ENCODE measurements around the gene AKAP10.
"Not testable (repeated sequence)": the region's sequence is repeated elsewhere in the genome, so short reads cannot be mapped to it uniquely, and the experiment has no call there.

AKAP10 gene

GRCh38 chr17:19977293-19978208, at the start of gene AKAP10:
Gene AKAP10 (minus strand): TSS chr17:19977828. CDS start chr17:19977679, 149 bp downstream.
- Mint-ChIP-seq H3K27me3 (no peaks in the 10 kb centered on the region), H3K36me3 (ENCODE audit: low read depth) (peaks cover 52% of the 10 kb centered on the region), H3K27ac (peak within 1 kb of the TSS; percentile 97), H3K4me3 (peak within 1 kb of the TSS; percentile 93), H3K9me3 (no peaks in the 10 kb centered on the region), H3K4me1 (ENCODE audit: low read depth) (peaks cover 55% of the 10 kb centered on the region)
- peak; percentile 98 for DNase-seq

- Mint-ChIP-seq H3K4me3 (no peak overlapping the region), H3K27me3 (peaks cover 6% of the 10 kb centered on the region), H3K36me3 (ENCODE audit: low read depth) (no peaks in the 10 kb centered on the region), H3K4me1 (ENCODE audit: low read depth) (no peaks in the 10 kb centered on the region), H3K9me3 (no peaks in the 10 kb centered on the region), H3K27ac (no peak overlapping the region)
- no peak for DNase-seq
These were observed 49.3 kb upstream of the AKAP10 start for GRCh38 chr17:20026960-20027359.

GRCh38 chr17:20022701-20023100, 45.1 kb upstream of the AKAP10 start:
- no peak for DNase-seq
- Mint-ChIP-seq H3K9me3 (no peaks in the 10 kb centered on the region), H3K36me3 (ENCODE audit: low read depth) (no peaks in the 10 kb centered on the region), H3K27ac (no peak overlapping the region), H3K27me3 (peaks cover 3% of the 10 kb centered on the region), H3K4me1 (ENCODE audit: low read depth) (no peaks in the 10 kb centered on the region), H3K4me3 (no peak overlapping the region)

- H3K27ac Mint-ChIP-seq; DNase-seq; H3K4me1 Mint-ChIP-seq (ENCODE audit: low read depth); H3K9me3 Mint-ChIP-seq; H3K36me3 Mint-ChIP-seq (ENCODE audit: low read depth); H3K4me3 Mint-ChIP-seq: not testable (repeated sequence)
- peaks cover 37% of the 10 kb centered on the region for H3K27me3 Mint-ChIP-seq
These were observed 38.9 kb upstream of the AKAP10 start for GRCh38 chr17:20016475-20016992.

- Mint-ChIP-seq H3K27ac (no peak overlapping the region), H3K9me3 (no peaks in the 10 kb centered on the region), H3K4me1 (ENCODE audit: low read depth) (peaks cover 14% of the 10 kb centered on the region), H3K4me3 (no peak overlapping the region), H3K36me3 (ENCODE audit: low read depth) (no peaks in the 10 kb centered on the region), H3K27me3 (peaks cover 55% of the 10 kb centered on the region)
- no peak for DNase-seq
These were observed 34.4 kb upstream of the AKAP10 start for GRCh38 chr17:20012017-20012536.

GRCh38 chr17:20010936-20011335, 33.3 kb upstream of the AKAP10 start:
- no peak for DNase-seq
- Mint-ChIP-seq H3K4me3 (no peak overlapping the region), H3K36me3 (ENCODE audit: low read depth) (no peaks in the 10 kb centered on the region), H3K4me1 (ENCODE audit: low read depth) (peaks cover 14% of the 10 kb centered on the region), H3K9me3 (no peaks in the 10 kb centered on the region), H3K27ac (no peak overlapping the region), H3K27me3 (peaks cover 57% of the 10 kb centered on the region)

GRCh38 chr17:20010099-20010863, 32.7 kb upstream of the AKAP10 start:
- DNase-seq: no peak
- no peaks in the 10 kb centered on the region for H3K9me3 Mint-ChIP-seq
- H3K4me3 Mint-ChIP-seq: peak overlapping the region; percentile 76
- H3K27ac Mint-ChIP-seq: no peak overlapping the region
- H3K36me3 Mint-ChIP-seq (ENCODE audit: low read depth): no peaks in the 10 kb centered on the region
- H3K27me3 Mint-ChIP-seq: peaks cover 57% of the 10 kb centered on the region
- peaks cover 14% of the 10 kb centered on the region for H3K4me1 Mint-ChIP-seq (ENCODE audit: low read depth)

- Mint-ChIP-seq H3K27me3 (peaks cover 55% of the 10 kb centered on the region), H3K36me3 (ENCODE audit: low read depth) (no peaks in the 10 kb centered on the region), H3K4me3 (peak within 1 kb of the TSS; percentile 80), H3K27ac (no peak within 1 kb of the TSS), H3K9me3 (no peaks in the 10 kb centered on the region), H3K4me1 (ENCODE audit: low read depth) (peaks cover 14% of the 10 kb centered on the region)
- DNase-seq: peak; percentile 95
These were observed 31.9 kb upstream of the AKAP10 start, which contains the start of gene SPECC1 for GRCh38 chr17:20009302-20010098. Gene SPECC1 (plus strand): TSS chr17:20009359. CDS start chr17:20096652, 87,293 bp downstream.

- H3K27ac Mint-ChIP-seq: no peak overlapping the region
- no peaks in the 10 kb centered on the region for H3K9me3 Mint-ChIP-seq
- H3K27me3 Mint-ChIP-seq: peaks cover 51% of the 10 kb centered on the region
- no peak for DNase-seq
- H3K4me1 Mint-ChIP-seq (ENCODE audit: low read depth): peaks cover 14% of the 10 kb centered on the region
- no peaks in the 10 kb centered on the region for H3K36me3 Mint-ChIP-seq (ENCODE audit: low read depth)
- peak overlapping the region; percentile 80 for H3K4me3 Mint-ChIP-seq
These were observed 31.3 kb upstream of the AKAP10 start for GRCh38 chr17:20009052-20009301.

GRCh38 chr17:20008242-20009051, 30.8 kb upstream of the AKAP10 start:
- Mint-ChIP-seq H3K4me1 (ENCODE audit: low read depth) (peaks cover 14% of the 10 kb centered on the region), H3K9me3 (no peaks in the 10 kb centered on the region), H3K27ac (no peak overlapping the region), H3K4me3 (peak overlapping the region; percentile 80), H3K27me3 (peaks cover 51% of the 10 kb centered on the region), H3K36me3 (ENCODE audit: low read depth) (no peaks in the 10 kb centered on the region)
- DNase-seq: no peak

GRCh38 chr17:19996502-19996901, 18.9 kb upstream of the AKAP10 start:
- H3K4me1 Mint-ChIP-seq (ENCODE audit: low read depth): peaks cover 7% of the 10 kb centered on the region
- no peak overlapping the region for H3K4me3 Mint-ChIP-seq
- no peaks in the 10 kb centered on the region for H3K9me3 Mint-ChIP-seq
- no peak overlapping the region for H3K27ac Mint-ChIP-seq
- peaks cover 17% of the 10 kb centered on the region for H3K27me3 Mint-ChIP-seq
- no peak for DNase-seq
- H3K36me3 Mint-ChIP-seq (ENCODE audit: low read depth): no peaks in the 10 kb centered on the region

GRCh38 chr17:19996086-19996485, 18.5 kb upstream of the AKAP10 start:
- H3K4me1 Mint-ChIP-seq (ENCODE audit: low read depth): peaks cover 7% of the 10 kb centered on the region
- peaks cover 17% of the 10 kb centered on the region for H3K27me3 Mint-ChIP-seq
- no peaks in the 10 kb centered on the region for H3K9me3 Mint-ChIP-seq
- DNase-seq: no peak
- H3K36me3 Mint-ChIP-seq (ENCODE audit: low read depth): no peaks in the 10 kb centered on the region
- H3K27ac Mint-ChIP-seq: no peak overlapping the region
- H3K4me3 Mint-ChIP-seq: no peak overlapping the region

GRCh38 chr17:19992803-19993713, 15.4 kb upstream of the AKAP10 start:
- Mint-ChIP-seq H3K4me3 (peak overlapping the region; percentile 41), H3K27ac (no peak overlapping the region)

More at GRCh38 chr17:19992803-19993713, 15.4 kb upstream of the AKAP10 start:
- peak; percentile 81 for DNase-seq
- H3K9me3 Mint-ChIP-seq: no peaks in the 10 kb centered on the region
- H3K4me1 Mint-ChIP-seq (ENCODE audit: low read depth): peaks cover 7% of the 10 kb centered on the region
- no peaks in the 10 kb centered on the region for H3K36me3 Mint-ChIP-seq (ENCODE audit: low read depth)
- peaks cover 9% of the 10 kb centered on the region for H3K27me3 Mint-ChIP-seq
